Gastrocnemius medialis (tissue), 4 donors: Measurements from ENCODE around the gene WNT8A. TPM values are rescaled to one million over a fixed set of nuclear protein-coding genes. Genes with fewer than 3 reads are reported as not detected.

Source experiments
- ATAC-seq, 2 donors: fragments of 150-250 bp; one replicate each; pipeline ENCODE4 v1.9.1; 2016
- DNase-seq, 2 donors: peaks; one replicate each; pipeline ENCODE4 v3.0.0-alpha.2; 2019
- H3K27ac ChIP-seq, 4 donors: fragments of 200-600 bp; sonication (generic); 1 replicate in 1 of 4; 2 replicates in 3 of 4; pipeline ENCODE4 v1.5.1; 2016 to 2018; ENCODE audit warnings: mild to moderate bottlenecking in 2 of 4, moderate library complexity in 1 of 4
- H3K27me3 ChIP-seq, 3 donors: fragments of 200-600 bp; sonication (generic) in 2 of 3; 1 replicate in 1 of 3; 2 replicates in 2 of 3; pipeline versions ENCODE4 v1.5.1 to v1.6.0; 2016 to 2019; ENCODE audit warnings: mild to moderate bottlenecking in 1 of 3, moderate library complexity in 1 of 3
- H3K36me3 ChIP-seq, 2 donors: fragments of 200-600 bp; sonication (generic) in 1 of 2; one replicate each; pipeline ENCODE4 v1.5.1; 2017 to 2018
- H3K4me1 ChIP-seq, 2 donors: fragments of 200-600 bp; sonication (generic) in 1 of 2; one replicate each; pipeline ENCODE4 v1.5.1; 2016 to 2017; ENCODE audit warnings: mild to moderate bottlenecking in 2 of 2
- H3K4me3 ChIP-seq, 4 donors: fragments of 200-600 bp; sonication (generic) in 3 of 4; 1 replicate in 1 of 4; 2 replicates in 3 of 4; pipeline ENCODE4 v1.5.1; 2016 to 2019; ENCODE audit warnings: mild to moderate bottlenecking in 2 of 4
- H3K9me3 ChIP-seq, 3 donors: fragments of 200-600 bp; sonication (generic) in 2 of 3; 1 replicate in 1 of 3; 2 replicates in 2 of 3; pipeline ENCODE4 v1.5.1; 2016 to 2019
- POLR2A ChIP-seq, 2 donors: fragments of 450-650 bp; IDR thresholded peaks; one replicate each; pipeline ENCODE4 v1.6.1; 2017; ENCODE audit warnings: antibody characterized with exemption in 2 of 2, mild to moderate bottlenecking in 2 of 2, moderate library complexity in 2 of 2
- in situ Hi-C, 4 donors: fragments of 200-750 bp; cut with MboI; loops; one replicate each; pipeline versions ENCODE4 v1.15.0 to v1.8.0; 2017; ENCODE audit warnings: low sequenced_read_pairs in 4 of 4
- intact Hi-C: fragments of 100-400 bp; cut with DNase I; formaldehyde crosslinking; loops from one replicate; pipeline ENCODE4 v1.15.1; 2023; ENCODE audit warnings: low total_unique reads
- total RNA-seq, 4 donors: library from RNA; depleted of rRNA; stranded (reverse); fragments of >200 nt; gene quantifications; one replicate each; pipeline versions ENCODE4 v1.1.0 to v1.2.3, GENCODE V29; 2016
- TF ChIP-seq, protein P1 (sequence below), 5 experiments: fragments of 450-650 bp in 3 of 5; fragments of 200-600 bp in 2 of 5; sonication (generic) in 2 of 5; IDR thresholded peaks in 4 of 5; conservative IDR thresholded peaks in 1 of 5; 1 replicate in 4 of 5; 2 replicates in 1 of 5; pipeline ENCODE4 v1.5.1; 2016 to 2019; ENCODE audit warnings: antibody characterized with exemption in 5 of 5, mild to moderate bottlenecking in 3 of 5, moderate library complexity in 3 of 5

Gene WNT8A, protein sequence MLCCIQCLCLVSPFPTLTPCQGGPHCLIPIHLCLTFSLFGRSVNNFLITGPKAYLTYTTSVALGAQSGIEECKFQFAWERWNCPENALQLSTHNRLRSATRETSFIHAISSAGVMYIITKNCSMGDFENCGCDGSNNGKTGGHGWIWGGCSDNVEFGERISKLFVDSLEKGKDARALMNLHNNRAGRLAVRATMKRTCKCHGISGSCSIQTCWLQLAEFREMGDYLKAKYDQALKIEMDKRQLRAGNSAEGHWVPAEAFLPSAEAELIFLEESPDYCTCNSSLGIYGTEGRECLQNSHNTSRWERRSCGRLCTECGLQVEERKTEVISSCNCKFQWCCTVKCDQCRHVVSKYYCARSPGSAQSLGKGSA
- under 1 TPM in 1 of 4 donors, not detected in 3; 0.51 TPM for total RNA-seq

DNA sequence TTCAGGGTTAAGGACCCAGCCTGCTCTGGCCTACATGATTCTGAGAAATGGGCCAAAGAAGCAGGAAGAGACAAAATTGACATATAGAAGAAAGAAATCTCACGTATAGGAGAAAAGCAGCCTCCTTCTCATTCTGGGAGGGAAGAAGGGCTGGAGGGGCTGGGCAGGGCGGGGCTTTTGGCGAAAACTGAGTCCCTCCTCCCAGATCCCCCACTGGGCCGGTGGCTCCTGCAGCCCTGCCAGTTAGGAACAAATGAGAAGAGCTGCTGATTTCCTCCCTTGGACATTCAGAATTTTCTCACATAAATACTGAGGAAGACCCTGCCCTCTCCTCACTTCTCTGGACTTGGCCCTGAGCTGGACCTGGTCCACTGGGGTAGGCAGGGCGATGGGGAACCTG is at the start of gene WNT8A:
TSS of gene WNT8A (plus strand) at position 332 of the 400 bp plus-strand sequence. CDS start 95 bp downstream, outside the sequence.
- TF ChIP-seq POLR2A (IDR thresholded peaks at IDR 0.05), result no peak
- TF ChIP-seq, protein P1, sequence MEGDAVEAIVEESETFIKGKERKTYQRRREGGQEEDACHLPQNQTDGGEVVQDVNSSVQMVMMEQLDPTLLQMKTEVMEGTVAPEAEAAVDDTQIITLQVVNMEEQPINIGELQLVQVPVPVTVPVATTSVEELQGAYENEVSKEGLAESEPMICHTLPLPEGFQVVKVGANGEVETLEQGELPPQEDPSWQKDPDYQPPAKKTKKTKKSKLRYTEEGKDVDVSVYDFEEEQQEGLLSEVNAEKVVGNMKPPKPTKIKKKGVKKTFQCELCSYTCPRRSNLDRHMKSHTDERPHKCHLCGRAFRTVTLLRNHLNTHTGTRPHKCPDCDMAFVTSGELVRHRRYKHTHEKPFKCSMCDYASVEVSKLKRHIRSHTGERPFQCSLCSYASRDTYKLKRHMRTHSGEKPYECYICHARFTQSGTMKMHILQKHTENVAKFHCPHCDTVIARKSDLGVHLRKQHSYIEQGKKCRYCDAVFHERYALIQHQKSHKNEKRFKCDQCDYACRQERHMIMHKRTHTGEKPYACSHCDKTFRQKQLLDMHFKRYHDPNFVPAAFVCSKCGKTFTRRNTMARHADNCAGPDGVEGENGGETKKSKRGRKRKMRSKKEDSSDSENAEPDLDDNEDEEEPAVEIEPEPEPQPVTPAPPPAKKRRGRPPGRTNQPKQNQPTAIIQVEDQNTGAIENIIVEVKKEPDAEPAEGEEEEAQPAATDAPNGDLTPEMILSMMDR (IDR thresholded peaks at IDR 0.05 in 4 of 5, conservative IDR thresholded peaks at IDR 0.05 in 1 of 5), result no peak
- no peaks in the 10 kb centered on the region for H3K9me3 ChIP-seq
- H3K36me3 ChIP-seq, result no peaks in the 10 kb centered on the region
- intact Hi-C loops, result no loop called here
- H3K4me1 ChIP-seq, result no peaks in the 10 kb centered on the region
- no peaks in the 10 kb centered on the region for H3K27me3 ChIP-seq
- no peak within 1 kb of the TSS for H3K4me3 ChIP-seq
- DNase-seq, result no peak
- in situ Hi-C loops, result no loop called here
- ATAC-seq, result no peak
- H3K27ac ChIP-seq, result no peak within 1 kb of the TSS

DNA sequence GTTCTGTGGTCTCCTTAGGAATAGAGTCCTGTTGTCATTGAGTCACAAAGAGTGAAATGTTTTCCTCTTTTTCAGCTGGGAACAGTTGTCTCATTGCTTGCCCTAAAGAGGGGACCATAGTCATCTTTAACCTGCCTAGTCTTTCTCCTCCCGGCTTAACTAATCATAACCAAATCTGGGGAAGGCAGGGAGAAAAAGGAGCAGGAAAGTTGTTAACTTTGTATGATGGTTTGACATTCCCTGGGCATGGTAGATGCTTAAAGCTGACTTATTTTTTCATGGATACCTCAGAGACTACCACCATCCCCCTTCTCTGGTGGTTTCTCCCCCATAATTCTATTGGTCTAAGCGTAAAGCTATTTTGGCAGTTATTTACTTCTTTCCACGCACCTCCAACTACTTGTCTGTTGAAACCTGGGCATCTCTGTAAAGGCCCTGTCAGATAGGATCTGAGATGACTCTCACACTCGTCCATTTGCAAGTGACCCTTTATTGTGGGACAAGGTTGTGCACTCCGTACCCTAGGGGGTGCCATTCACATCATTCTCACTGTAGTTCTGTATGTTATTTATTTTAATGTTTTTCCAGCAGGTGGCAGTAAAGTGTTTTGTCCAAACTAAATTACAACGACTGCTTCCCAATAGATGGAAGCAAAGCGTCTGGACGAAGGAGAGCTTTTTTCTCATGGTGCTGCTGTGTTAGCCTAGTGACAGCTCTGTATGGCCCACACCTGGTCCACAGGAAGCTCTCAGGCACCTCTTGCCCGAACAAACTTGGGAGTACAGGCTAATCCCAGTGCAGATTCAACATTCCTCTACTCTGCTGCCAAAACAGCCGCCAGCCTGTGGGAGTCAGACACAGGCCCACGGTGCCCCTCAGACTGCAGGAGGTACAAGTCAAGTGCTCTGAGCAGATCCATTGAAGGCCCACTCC is 48.0 kb upstream of the WNT8A start:
- peak overlapping the region in 2 of 4 donors; percentile 36 to 58 for H3K27ac ChIP-seq

DNA sequence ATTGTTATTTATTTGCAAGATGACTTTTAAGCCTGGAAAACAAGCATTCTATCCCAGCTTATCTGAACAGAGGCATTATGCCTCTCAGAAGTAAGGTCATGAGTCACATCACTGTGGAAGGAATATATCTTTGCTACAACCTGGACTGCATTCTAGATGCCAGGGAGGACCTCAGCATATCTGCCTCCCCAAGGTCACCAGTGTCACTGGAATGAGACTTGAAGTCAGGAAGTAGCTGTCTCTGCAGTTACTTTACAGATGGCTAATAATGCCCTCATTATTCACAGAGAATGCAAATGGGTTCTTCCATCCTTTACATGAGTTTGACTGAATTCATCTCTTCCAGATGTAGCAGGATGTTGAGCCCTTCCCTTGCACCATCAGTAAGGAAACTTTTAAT is 46.6 kb upstream of the WNT8A start:
- Histone ChIP-seq H3K9me3 (no peaks in the 10 kb centered on the region), H3K4me3 (no peak overlapping the region), H3K27ac (no peak overlapping the region), H3K4me1 (peaks cover 7 to 14% of the 10 kb centered on the region in 2 donors), H3K27me3 (no peaks in the 10 kb centered on the region), H3K36me3 (no peaks in the 10 kb centered on the region)
- in situ Hi-C loops, result loop anchor here in 3 of 4 donors (25.0 kb wide), 2 partner anchors 100 to 275 kb away; partner anchors contain the start of genes HNRNPA0 (in 2 of the 3) and NME5 (in 1 of the 3)
- ATAC-seq (no peak), DNase-seq (no peak)
- intact Hi-C loops, result loop anchor here (2.0 to 10.0 kb wide), 2 partner anchors 142 to 298 kb away; partner anchors contain the start of genes BRD8, CDC25C, FAM53C and KIF20A
- no peak for TF ChIP-seq POLR2A (IDR thresholded peaks at IDR 0.05)
- TF ChIP-seq, protein P1 (IDR thresholded peaks at IDR 0.05 in 4 of 5, conservative IDR thresholded peaks at IDR 0.05 in 1 of 5), result no peak

More for the DNA sequence above, 48.0 kb upstream of the WNT8A start:
- DNase-seq, result peak; percentile 23 to 64
- TF ChIP-seq POLR2A (IDR thresholded peaks at IDR 0.05), result no peak
- TF ChIP-seq, protein P1 (IDR thresholded peaks at IDR 0.05 in 4 of 5, conservative IDR thresholded peaks at IDR 0.05 in 1 of 5), result peak; percentile 71 to 86 (median 79)
- Histone ChIP-seq H3K27me3 (no peaks in the 10 kb centered on the region), H3K4me1 (peaks cover 20 to 25% of the 10 kb centered on the region in 2 donors), H3K9me3 (no peaks in the 10 kb centered on the region), H3K4me3 (no peak overlapping the region), H3K36me3 (no peaks in the 10 kb centered on the region)
- ATAC-seq, result peak; percentile 63 to 78
- in situ Hi-C loops (loop anchor here in 3 of 4 donors (25.0 kb wide), 2 partner anchors 101 to 274 kb away; partner anchors contain the start of genes HNRNPA0 (in 2 of the 3) and NME5 (in 1 of the 3)), intact Hi-C loops (loop anchor here (1.0 to 10.0 kb wide), 4 partner anchors 33 to 299 kb away; partner anchors contain the start of genes BRD8, CDC25C, FAM53C and KIF20A)

DNA sequence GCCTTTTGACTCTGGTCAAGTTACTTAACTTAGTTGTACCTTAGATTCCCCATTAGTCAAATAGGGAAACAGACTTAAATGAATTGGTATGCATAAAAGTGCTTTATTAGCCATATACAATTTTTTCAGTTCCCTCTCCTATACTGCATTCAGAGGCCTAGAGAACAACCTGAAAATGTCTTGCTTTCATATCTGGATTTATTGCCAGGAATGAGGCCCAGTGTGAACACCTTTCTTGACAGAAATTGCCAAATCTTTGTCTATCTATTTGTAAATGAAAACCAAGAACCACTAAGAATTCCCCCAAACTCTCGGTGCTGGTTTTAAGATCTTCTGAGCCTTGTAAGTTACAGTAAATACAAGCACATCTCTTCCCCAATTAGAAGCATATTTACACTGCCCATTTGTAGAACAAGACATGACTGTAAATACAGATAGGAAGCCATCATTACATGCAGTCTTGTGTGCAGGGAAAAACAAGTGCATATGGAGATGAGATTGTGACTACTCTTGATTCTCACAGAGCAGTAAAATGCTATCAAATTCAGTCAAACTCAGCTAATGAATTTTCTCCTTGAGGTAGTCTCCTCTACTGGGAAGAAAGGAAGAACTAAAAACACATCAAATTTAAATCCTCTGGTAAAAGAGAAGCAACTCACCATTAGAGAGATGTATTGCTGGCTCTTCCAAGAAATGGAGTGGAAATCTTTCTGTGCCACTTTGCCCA is 45.8 kb upstream of the WNT8A start:
- no peaks in the 10 kb centered on the region for H3K9me3 ChIP-seq
- no peaks in the 10 kb centered on the region for H3K27me3 ChIP-seq
- no peaks in the 10 kb centered on the region for H3K36me3 ChIP-seq
- no peak overlapping the region for H3K4me3 ChIP-seq
- intact Hi-C loops (loop anchor here (2.0 to 10.0 kb wide), 2 partner anchors 141 to 297 kb away; partner anchors contain the start of genes BRD8, CDC25C, FAM53C and KIF20A), in situ Hi-C loops (loop anchor here in 3 of 4 donors (25.0 kb wide), 2 partner anchors 99 to 276 kb away; partner anchors contain the start of genes HNRNPA0 (in 2 of the 3) and NME5 (in 1 of the 3))
- no peak for ATAC-seq
- H3K27ac ChIP-seq, result no peak overlapping the region
- no peak for DNase-seq
- TF ChIP-seq, protein P1 (IDR thresholded peaks at IDR 0.05 in 4 of 5, conservative IDR thresholded peaks at IDR 0.05 in 1 of 5), result no peak
- TF ChIP-seq POLR2A (IDR thresholded peaks at IDR 0.05), result no peak
- H3K4me1 ChIP-seq, result peaks cover 7 to 14% of the 10 kb centered on the region in 2 donors
